HK-2 (cell line): ENCODE results near the gene KREMEN1.
A peak's percentile ranks its signal among the peaks of the same experiment; 100 is the strongest.
"Not testable (repeated sequence)": the region's sequence is repeated elsewhere in the genome, so short reads cannot be mapped to it uniquely, and the experiment has no call there.

Experiments used
- DNase-seq: peaks from one replicate; pipeline ENCODE4 v3.0.0-alpha.2; 2018; ENCODE audit not compliant: unreplicated experiment

The KREMEN1 gene, protein sequence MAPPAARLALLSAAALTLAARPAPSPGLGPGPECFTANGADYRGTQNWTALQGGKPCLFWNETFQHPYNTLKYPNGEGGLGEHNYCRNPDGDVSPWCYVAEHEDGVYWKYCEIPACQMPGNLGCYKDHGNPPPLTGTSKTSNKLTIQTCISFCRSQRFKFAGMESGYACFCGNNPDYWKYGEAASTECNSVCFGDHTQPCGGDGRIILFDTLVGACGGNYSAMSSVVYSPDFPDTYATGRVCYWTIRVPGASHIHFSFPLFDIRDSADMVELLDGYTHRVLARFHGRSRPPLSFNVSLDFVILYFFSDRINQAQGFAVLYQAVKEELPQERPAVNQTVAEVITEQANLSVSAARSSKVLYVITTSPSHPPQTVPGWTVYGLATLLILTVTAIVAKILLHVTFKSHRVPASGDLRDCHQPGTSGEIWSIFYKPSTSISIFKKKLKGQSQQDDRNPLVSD

DNA sequence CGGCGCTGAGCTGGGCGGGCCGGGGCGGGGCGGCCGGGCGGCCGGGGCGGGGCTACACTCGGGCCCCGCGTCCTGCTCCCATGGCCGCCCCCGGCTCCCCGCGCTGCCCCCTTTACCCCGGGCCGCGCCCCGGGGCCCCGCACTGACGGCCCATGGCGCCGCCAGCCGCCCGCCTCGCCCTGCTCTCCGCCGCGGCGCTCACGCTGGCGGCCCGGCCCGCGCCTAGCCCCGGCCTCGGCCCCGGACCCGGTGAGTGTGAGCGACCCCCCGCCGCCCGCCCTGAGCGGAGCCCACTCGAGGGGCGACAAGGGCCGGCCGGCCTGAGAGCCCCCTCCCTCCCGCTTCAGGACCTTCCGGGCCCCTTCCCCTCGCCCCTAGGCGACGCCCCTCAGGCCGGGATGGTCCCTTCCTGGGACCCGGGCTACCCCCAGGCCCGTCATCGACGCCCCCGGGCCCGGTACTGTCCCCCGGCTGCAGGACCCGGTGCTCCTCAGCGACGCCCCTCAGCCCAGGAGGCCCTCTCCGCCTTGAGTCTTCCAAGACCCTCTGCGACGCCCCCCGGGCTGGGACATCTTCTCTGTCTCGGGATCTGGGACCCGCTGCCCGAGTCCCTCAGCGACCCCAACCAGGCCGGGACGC lies at the start of gene KREMEN1:
Gene KREMEN1 (plus strand): TSS at position 57 of the 639 bp plus-strand sequence. CDS start 96 bp downstream, at position 153.
- DNase-seq: no peak

DNA sequence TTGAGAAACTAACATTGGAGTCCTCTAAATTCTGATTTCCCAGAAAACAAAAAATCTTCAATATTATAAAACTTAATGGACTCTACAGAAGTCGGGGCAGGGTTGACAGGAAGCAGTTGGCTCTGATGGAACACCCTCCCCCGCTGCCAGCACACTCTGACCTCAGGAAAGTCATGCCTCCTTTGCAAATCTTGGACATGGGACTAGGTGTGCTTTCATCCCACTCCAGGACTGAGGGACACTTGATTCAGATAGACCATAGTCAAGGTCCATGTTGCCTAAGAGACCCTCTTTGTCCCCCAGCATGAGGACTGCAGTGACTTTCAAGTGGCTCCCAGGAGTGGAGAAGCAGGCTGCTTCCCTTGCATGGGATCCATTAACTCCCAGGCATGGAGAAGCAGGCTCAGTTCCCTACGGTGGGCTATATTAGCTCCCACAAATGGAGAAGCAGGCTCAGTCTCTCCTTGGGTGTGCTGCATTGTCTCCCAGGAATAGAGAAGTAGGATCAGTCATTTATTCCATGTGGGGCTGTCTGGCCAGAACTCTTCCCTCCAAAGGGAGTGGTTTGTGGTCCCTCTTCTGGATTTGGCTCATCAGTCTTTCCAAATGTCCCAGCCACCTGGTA lies 49.6 kb upstream of the KREMEN1 start:
- DNase-seq: no peak

DNA sequence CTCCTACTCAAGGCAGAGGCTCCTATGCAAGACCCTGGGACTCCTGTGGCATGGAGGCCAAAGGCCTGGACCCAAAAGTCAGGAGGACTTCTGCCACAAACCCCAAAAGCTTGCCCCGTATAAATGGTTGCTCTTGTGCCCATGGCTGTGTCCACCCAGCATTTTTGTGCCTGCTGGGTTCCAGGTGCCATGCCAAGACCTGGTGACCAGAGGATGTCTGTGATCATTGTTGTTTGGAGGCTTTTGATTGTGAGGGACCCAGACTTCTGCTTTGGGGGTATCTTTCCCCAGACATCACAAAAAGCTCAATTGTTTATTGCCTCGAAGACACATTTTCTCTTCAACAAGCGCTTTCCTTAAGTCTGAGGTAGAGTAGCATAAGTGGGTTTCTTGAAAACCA lies 46.3 kb upstream of the KREMEN1 start:
- no peak for DNase-seq

DNA sequence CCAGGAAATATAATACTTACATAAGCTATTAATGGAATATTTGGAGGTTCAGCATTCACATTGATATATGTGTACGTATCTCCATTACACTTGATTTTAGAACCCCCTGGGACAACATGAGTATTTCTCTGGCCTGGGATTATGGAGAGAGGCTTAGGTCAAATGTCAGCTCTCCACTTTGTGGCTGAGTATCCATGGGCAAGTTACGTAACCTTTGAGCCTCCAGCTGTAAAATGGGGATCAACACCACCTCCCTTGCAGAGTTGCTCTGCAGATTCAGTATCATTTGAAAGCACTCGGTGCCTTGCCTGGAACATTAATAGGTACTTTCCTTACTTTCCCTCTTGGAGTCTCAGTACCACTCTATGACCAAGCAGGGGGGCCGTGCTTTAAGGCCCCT lies 44.4 kb upstream of the KREMEN1 start:
- DNase-seq: no peak

DNA sequence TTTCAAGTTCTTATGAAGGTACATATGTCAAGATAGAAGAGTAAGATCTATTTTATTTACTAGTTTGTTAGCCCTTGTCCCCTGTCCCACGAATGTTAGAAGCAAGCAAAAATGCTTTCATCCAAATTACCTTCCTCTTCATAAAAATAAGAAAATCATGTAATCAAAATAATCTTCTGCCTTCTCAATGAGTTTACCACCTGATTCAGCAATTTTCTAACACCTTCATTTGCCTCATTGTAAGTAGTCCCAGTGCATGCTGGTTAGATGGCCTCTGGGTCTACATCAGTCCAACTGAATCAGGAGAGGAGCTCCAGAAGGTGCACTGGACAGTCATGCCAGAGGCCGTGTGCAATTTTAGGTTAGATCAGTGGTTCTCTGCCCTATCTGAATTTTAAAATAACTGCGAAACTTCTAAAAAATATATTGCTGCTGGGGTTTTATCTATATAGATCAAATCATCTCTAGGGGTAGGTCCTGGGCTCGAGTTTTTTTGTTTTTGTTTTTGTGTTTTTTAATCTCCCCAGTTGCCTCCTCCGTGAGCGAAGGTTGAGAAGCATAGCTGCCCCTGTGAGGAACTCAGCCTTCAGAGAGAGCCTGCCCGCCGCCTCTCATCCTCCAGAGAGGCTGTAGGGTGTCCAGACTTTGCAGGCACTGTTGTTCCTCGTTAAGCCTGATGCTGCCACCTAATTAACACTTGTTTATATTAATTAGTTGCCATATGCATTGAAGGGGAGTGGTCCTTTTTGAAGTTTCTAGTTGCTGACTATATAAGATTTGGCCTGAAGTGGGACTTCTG lies 43.4 kb upstream of the KREMEN1 start:
- no peak for DNase-seq

DNA sequence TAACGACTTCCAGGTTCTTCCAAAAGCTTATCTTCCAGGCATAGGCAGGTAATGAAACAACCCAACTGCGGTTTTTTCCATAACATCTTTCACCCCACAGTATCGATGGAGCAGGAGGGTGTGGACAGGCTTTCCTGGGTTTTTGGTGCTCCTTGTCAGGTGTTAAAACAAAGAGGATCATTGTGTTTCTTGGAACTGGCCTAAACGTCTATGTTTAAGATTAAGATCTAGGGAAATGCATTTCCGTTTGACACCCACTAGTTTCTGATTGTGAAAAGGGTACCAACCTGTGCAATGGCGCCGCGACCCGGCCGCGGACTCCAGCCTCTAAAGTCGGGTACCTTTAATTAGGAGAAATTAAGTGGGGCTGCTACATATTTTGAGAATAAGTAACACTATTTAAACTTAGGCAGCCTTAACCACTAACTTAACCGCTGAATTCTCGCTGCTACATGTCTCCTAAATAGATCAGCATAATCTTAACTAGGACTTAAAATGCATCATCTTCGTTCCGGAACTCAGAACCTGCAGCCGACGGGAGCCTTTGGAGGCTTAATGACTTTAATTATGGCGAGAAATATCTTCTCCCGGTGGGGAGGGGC lies 42.7 kb upstream of the KREMEN1 start:
- no peak for DNase-seq

DNA sequence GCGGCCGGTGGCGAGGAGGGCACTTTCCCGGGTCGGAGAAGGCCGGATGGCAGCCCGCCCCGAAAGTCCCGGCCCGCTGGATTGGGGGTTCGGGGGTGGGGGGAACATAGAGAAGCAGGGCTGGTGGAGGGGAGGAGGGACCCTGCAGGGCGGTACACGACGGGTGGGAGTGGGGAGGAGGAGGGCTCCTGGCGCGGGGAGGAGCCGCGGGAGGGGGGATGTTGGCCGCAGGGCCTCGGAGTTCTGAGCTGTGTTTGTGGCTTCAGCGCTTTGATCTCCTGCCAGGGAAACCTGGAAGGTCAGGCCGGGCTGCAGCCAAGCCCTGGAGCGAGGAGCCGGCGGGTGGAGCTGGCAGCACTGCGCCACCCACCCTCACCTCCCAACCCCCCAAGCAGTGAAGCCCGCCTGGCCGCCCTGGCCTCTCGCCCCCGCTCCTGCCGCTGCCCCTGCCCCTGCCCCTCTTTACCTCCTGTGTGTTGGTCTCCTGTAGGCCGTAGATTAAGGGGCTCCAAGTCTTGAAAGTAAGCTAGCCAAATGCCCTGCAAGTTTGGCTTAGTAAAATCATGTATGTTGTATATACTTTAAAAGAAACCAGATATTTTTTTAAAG lies 42.1 kb upstream of the KREMEN1 start:
- peak; percentile 84 for DNase-seq

DNA sequence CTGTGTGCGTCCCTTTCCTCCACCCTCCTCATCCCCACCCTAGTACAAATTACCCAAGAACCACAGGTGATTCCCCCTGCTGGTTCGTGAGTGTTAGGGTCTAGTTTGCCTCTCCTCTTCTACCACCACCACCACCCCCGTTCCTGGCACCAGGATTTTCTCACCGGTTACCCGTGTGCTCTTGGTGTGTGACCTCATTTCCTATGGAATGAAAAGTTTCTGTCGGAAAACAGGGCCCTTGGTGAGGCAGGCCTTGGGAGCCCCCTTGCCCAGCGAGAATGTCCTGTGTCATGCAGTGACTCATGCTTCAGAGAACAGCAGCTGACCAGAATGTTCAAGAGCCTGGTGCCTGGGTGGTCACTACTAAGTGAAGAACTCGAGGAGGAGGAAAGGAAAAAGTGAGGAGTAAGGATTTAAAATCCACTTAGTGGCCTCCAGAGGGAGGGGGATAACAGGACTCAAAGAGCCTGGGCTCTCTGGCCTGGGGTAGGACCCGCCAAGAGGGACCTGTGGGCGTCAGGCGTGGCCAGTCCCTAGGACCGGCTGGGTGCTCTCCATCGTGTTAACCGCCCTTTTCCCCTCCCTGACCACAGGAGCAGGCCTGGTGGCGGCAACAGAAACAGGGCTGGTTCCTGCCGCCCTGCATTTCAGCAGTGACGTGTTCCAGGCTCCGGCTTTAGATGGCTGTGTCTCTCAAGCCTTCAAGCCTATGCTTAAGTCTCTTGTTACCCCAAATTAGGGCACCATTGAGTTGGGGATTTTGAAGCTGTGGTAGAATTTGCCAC lies 41.4 kb upstream of the KREMEN1 start:
- peak; percentile 91 for DNase-seq

DNA sequence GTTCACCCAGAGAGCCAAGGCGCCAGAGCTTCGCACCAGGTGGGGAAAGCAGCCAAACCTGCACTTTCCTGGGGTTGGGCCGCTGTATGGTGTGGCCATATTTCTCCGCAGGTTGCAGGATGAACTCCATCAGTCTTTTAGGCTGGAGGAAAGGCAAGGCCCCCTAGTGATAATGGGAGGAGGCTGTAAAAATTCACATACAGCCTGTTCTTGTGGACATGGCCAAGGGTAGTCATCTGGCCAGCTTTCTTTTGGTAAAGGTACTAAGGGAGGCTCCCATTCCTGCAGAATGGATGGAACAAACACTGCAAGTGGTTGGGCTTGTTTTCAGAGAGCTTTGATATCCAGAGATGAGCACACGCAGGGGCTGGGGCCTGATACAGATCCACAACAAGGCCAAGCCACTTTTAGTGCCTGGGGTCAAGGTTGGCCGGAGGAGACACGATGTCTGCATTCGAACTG lies 40.8 kb upstream of the KREMEN1 start:
- no peak for DNase-seq

DNA sequence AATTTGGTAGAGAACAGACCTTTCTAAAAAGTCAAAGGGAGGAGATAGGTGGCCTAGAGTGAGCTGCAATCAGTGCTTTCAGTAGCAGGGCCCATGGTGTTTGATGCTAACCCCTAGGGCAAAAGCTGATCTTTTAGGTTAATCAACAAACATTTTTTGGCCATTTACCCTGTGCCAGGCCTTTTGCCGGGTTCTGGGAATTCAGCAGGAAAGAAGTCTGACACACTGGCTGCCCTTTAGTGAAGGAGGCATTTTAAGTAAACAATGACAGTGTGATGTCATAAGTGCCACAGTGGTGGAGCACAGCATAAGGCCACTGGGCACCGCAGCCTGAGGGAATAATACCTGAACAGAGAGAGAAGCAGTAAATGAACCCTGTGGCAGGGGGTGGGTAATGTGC lies 40.3 kb upstream of the KREMEN1 start:
- DNase-seq: no peak

DNA sequence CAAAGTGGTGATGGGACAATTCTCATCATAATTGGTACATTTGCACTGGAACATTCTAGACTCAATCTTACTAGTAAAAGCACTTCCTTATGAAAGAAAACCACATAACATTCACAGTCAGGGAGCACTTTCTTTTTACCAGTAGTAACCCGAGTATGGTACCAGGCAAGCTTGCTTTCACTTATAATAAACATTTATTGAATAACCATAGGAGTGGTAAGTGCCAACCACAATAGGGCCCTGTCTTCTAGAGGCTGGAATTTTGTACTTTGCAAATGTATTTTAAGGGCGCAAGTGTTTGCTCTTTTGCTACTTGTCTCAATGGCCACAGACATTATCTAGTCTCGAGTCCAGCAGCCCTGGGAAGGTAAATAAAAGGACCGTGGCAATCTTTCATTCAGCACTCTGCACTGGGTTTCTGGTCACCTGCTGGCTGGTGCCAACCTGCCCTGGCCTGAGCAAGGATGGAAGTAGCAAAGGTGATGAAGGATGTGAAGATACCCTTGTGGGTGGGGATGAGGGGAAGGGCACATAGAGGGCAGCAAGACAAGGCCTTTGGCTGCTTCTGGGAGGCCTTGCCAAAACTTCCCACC lies 35.4 kb upstream of the KREMEN1 start:
- no peak for DNase-seq

DNA sequence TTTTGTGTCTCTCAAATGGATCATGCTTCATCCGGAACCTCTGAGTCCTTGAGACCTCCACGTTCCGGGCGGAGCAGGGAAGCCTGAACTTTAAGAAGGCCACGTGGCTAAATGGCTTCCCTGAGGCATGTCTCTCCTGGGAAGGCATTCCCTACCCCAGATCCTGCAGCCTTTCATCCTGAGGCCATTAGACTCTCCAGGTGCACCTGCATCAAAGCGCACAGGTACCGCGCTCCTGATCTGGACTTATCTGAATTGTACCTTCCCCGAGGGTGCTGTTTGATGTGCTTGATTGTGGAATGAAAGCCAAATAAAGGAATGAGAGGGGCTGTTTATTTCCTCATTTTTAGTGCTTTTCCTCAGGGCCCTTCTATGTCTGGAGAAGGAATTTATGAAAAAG lies 33.7 kb upstream of the KREMEN1 start:
- no peak for DNase-seq

DNA sequence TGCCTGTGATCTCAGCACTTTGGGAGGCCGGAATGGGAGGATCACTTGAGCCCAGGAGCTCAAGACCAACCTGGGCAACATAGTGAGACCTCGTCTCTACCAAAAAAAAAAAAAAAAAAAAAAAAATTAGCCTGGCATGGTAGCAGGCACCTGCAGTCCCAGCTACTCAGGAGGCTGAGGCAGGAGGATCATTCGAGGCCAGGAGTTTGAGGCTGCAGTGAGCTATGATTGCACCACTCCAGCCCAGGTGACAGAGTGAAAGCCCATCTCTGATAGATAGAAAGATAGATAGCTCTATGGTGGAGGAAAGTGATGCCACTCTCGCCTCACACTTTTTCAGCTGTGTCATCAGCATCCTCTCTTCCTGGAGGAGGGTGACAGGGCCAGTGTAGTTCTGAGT lies 33.2 kb upstream of the KREMEN1 start:
- DNase-seq: not testable (repeated sequence)

DNA sequence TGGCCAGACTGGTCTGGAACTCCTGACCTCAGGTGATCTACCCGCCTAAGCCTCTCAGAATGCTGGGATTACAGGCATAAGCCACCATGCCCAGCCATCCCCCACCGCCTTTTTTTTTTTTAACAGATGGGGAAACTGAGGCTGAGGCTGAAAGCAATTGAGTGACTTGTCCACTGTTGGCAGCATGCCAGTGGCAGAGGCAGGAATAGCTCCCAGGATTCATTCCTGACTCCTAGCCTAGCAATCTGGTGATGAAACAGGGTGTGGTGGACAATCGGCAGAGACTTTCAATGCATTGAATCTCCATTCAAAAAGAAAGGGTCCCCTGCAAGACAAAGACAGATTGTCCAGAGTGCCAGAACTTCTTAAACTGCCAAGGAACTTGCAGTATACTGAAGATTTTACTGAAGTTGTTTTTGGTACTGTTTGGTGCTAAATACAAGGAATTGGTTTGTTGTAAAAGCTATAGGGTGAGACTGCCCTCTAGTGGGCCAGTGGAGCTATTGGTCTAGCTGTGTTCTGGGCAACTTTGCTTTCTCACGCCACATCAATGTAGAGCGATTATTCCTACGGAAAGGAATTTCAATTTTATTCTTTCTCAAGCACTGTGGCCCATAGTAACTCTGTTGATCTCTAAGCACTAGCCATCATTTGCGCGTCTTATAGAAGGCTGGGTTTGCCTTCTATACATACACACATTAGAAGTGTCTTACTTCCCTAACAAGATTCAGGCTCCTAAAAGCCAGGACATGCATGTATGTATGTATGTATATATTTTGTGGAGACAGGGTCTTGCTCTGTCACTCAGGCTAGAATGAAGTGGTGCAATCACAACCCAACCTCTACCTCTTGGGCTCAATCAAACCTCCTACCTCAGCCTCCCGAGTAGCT lies 32.2 kb upstream of the KREMEN1 start:
- peak; percentile 47 for DNase-seq

DNA sequence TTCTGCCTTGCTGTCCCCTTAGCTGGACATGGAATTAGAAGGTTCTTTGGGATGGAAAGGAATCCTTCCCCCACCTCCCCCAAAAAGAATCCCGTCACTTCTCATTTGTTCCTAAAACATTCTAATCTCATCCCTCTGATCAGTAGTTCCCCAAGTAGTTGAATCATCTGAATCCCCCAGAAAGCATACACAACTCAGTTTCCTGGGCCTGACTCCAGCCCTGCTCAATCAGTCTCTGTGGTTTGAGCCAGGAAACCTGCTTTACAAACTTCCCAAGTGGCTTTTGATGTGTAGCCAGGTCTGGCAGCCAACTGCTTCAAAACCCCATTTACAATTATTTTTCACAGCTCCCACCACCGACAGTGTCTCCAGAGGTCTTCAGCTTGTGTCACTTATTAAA lies 31.4 kb upstream of the KREMEN1 start:
- DNase-seq: no peak

DNA sequence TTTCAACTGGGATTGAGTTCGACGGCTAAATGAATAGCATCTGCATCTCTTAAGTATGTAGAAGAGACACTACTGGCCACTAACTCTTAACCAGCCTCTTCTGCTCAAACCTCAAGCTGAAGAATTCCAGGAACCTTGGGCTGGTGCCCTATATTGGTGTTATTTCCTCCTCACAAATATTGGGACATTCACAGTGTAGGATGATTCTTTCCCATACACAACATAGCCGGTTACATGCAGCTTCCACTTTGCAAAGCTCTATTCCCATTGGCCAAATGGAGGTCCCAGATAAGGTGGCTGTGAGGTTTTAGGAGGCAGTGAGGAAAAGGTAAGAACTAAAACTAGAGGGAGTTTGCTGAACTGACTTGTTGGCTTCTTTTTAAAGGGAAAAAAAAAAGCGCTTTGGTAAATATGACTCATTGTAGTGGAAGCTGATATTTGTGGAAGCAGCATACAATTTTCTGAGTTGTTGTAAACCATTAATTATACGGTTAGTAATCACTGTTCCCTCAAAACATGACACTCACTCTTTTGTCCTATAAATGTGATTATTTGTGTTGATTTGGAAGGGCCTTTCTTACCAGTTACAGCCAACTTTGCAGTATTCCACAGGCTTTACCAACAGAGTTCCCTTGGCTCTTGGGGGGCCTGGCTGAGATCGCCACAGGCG lies 28.8 kb upstream of the KREMEN1 start:
- DNase-seq: no peak

DNA sequence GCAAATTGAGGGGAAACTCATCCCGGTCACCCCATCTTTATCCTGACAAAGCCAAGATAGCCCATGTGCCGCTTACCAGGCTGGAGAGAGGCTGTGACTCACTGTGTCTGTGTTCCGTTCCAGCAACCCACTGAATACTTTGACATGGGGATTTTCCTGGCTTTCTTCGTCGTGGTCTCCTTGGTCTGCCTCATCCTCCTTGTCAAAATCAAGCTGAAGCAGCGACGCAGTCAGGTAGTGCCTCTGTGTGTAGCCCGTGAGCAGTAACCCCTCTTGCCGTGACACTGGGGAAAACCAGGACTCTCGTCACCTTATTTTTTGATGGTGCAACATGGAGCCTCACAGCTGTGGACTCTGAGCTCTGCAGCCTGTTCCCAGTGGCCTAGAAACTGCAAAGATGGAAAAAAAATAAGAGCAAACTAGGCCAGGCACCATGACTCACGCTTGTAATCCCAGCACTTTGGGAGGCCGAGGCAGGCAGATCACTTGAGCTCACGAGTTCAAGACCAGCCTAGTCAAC lies 28.1 kb upstream of the KREMEN1 start:
- peak; percentile 75 for DNase-seq
